GM18499 (cell line): Measurements from ENCODE around the gene AQP7.
"Not testable (repeated sequence)": the region's sequence is repeated elsewhere in the genome, so short reads cannot be mapped to it uniquely, and the experiment has no call there.

Experiments
- ATAC-seq: cut with Tn5 transposase; IDR thresholded peaks from one replicate; pipeline ENCODE4 v1.9.1; 2021; ENCODE audit warnings: moderate number of reproducible peaks; ENCODE audit not compliant: insufficient read depth, unreplicated experiment

Gene AQP7

DNA sequence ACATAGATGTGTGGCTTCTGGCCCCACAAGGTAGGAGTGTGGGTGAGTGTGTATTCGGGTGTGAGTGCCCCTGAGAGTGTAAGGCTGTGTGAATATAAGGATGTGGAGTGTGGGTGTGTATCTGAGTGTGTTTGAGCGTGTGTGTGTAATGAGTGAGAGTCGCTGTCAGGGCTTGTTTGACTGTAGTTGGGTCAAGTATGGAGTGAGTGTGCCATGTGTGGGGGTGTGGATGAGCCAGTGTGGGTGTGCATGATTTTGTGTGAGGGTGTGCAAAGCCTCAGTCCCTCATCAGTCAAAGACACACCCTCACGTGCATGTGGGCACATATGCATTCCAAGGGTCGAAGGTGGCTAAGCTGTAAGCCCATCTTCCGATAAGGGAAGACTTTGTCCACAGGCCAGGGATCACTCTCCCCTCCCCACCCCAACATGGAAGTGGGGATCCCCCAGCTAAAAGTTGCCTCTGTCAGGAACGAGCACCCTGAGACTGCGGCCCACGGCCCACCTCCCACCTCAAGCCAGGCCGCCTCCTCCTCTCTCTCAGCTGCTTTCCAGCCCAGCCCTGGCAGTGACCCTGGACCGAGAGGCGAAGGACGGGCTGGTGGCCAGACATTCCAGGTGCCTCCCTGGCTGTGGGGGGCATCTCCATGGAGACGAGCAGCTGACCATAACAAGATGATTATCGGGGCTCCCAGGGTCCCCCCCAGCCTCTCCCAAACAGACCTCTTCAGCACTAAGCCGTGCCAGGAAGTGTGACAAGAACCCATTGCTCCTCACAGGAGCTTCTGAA lies 32.1 kb upstream of the AQP7 start:
- ATAC-seq, result no peak

DNA sequence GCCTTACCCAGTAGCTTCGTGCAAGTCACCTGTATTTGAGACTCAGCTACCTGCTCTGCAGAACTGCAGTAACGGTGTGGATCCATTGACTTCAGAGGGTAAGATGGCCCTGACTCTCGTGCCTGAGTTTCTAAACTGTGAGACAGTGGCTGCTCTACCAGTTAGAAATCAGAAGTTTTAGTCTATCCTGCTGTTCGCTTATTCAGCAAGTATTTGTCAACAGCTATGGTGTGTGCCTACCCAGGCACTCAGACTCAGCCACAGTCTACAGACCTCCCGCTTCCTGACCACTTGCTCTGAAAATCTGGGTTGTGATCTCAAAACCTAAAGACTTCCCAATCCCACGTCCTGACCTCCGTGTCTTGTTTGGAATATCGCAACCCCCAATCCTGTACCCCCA lies 31.5 kb upstream of the AQP7 start:
- no peak for ATAC-seq

DNA sequence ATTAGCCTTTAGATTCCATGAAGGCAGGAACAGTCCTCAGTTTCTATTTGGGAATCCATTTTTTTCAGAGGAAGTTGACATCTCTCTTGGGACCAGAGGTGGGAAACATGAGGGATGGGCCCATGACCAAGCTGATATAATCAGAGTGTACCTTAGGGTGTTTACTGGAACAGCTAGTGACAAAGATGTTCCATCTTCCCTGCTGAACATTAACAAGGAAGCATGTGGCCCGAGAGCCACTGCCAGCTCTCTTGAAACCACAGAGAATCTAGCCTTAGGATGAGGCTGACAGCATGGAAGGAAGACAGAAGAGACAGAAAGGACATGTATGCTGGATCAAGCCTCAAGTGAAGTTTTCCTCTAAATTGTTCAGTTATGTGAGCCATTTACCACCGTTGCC lies 29.1 kb upstream of the AQP7 start:
- ATAC-seq, result no peak

DNA sequence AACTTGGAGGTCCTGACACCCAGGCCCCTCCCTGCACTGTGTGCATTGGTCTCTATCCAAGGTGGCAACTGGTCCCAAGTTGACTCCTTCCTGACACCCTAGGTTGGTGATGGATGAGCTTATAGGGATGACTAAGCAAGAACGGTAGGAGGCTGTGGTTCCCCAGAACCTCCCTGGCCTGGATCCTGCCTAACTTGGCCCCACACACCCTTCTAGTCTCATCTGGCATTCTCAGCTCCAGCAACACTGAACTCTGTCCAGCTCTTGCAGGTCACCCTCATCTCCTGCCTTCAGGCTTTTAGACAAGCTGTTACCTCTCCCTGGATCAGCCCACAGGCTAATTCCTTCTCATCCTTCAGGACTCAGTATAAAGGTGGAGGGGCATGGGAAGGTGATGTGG lies 28.6 kb upstream of the AQP7 start:
- no peak for ATAC-seq

DNA sequence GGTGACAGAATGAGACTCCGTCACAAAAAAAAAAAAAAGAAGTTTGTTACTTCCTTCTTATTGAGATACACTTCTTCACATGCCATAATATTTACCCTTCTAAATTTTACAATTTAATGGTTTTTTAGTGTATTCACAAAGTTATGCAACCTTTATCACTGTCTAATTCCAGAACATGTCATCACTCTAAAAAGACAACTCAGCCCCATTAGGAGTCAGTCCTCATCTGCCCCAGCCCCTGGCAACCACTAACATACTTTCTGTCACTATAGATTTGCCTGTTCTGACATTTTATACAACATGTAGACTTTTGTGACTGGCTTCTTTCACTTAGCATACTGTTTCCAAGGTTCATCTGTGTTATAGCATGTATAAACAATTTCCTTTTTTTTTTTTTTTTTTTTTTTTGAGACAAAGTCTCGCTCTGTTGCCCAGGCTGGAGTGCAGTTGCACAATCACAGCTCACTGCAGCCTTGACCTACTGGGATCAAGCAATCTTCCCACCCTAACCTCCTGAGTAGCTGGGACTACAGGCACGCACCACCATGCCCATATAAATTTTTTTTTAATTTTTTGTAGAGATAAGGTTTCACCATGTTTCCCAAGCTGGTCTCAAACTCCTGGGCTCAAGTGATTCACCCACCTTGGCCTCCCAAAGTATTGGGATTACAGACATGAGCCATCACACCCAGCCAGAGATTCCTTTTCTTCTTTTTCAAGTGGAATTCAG lies 27.1 kb upstream of the AQP7 start:
- no peak for ATAC-seq

DNA sequence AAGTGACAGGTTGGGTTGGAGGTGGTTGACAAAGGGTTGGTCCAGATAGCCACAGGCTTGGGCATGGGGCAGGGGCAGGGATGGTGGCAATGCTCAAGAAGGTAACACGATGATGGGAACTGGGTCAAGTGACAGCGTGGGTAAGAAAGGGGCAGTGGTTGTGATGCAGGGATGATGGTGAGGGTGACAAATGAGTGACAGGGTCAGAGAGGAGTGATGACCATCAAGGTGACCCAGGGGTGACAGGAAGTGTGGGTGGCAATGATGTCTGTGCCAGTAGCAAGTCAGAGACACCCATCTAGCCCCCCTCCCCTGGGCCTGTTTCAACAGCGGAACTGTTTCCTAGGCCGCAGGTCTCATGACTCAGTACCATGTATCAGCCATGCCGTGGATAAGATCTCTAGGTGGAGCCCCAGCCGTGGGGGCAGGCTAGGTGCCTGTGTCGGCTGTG lies 24.5 kb upstream of the AQP7 start:
- ATAC-seq, result no peak

DNA sequence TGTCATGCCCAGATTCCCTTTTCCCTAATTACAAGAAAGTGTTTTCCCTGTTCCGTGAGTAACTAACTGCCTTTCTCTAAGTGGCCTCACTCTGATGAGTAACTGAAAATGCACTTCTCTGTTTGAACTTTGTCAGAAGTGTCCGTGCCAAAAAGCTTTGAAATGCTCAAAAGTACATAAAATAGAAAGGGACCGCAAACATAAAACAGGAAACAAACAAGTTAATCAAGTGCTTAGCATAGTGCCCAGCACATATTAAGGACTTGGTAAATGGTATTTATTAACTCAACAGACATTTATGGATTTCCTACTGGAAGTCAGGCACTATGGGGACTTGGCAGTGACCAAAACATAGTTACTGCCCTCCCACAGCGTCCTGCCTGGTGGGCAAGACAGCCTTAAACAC lies 22.8 kb upstream of the AQP7 start:
- ATAC-seq, result no peak

DNA sequence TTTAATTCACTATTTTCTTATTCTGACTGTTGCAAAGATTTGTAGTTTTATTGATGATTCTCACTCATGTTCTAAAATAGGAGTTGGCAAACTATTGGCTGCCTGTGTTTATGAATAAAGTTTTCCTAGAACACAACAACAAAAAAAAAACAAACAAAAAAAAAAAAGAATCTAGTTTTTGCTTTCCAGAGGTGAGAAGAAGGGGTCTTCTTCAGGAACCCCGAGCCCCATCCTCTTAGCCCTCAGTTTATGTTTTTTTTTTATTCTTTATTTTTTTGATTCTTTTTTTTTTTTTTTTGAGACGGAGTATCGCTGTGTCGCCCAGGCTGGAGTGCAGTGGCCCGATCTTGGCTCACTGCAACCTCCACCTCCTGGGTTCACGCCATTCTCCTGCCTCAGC lies 22.1 kb upstream of the AQP7 start:
- not testable (repeated sequence) for ATAC-seq

DNA sequence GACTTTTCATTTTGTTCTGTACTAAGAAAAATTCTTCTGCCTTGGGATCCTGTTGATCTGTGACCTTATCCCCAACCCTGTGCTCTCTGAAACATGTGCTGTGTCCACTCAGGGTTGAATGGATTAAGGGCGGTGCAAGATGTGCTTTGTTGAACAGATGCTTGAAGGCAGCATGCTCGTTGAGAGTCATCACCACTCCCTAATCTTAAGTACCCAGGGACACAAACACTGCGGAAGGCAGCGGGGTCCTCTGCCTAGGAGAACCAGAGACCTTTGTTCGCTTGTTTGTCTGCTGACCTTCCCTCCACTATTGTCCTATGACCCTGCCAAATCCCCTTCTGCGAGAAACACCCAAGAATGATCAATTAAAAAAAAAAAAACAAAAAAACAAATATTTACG lies 21.7 kb upstream of the AQP7 start:
- ATAC-seq, result not testable (repeated sequence)

DNA sequence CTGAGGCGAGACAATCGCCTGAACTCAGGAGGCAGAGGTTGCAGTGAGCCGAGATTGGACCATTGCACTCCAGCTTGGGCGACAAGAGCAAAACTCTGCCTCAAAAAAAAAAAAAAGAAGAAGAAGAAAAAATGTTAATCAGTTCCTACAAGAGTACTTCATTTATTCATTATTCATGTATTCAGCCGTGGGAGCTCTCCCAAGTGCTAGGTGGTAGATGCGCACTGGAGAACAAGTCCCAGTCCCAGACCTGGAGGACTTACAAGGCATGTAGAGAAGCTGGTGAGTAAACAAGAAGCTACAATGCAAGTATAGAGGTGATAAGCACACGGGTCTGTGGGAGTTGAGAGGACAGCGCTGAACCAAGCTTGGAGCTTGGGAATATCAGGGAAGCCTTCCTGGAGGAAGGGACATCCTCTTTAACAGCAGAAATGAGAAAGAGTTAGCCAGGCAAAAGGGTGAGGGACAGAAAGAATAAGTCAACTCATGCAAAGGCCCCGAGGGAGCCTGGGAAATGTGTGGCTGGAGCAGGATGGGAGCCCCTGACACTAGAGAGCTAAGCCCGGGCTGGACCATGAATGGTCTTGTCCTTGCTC lies 17.4 kb upstream of the AQP7 start:
- ATAC-seq, result no peak

DNA sequence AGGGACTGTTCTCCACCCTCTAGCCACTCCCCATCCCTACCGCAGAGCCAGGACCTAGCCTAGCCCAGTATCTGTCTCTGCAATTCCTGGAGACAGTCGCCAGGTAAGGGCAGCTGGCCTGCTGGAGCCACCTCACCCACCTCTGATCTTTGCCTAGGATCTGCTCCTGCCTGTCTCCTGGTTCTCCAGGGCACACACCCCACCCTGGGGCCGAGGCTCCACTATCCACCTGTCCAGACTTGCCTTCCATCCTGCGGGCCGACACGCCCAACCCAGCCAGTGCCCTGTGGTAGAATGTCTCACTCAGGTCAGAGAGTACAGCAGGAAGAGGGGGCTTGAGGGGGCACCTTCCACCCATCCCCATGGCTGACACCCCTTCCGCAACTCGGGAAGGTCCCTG lies 15.7 kb upstream of the AQP7 start:
- no peak for ATAC-seq

DNA sequence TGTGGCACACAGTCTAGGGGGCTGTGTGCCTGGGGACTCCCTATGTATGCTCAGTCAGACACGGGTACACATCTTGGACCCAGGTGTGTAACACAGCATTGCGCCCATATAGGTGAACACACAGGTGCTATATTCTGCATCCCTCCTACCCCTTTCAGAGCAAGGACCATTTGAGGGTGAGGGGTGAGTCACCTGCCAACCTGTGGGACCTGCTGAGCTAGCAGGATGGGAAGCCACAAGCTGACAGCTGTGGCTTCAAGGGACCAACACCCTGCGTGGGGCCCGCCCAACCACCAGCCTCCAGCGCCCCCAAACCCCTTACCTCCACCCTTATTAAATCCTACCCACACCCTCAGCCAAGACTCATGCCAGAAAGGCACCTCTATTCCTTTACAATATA lies 14.6 kb upstream of the AQP7 start:
- ATAC-seq, result no peak

DNA sequence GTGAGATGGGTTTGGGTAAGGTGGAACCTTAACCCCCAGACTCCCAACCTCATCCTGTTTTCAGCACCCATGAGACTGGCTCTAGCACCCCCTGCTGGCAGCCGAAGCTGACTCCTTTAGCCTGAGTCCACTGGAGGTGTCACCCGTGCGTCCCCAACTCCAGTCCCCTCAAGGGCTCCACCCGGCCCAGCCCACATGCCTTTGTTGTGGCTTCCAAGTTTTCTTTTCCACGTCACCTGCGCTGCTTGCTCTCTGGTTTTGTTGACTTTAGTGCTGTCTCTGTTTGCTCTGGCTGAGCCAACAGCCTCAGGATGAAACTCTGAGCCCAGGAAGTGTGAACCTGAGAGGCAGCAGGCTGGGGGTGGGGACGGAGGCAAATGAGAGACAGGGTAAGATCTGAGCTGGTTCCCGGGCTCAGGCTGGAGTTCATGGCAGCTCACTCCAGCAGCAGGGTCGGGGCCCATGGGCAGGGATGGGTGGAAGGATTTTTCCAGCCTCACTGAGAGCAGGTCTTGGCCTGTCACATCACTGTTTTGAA lies 13.2 kb upstream of the AQP7 start:
- no peak for ATAC-seq

DNA sequence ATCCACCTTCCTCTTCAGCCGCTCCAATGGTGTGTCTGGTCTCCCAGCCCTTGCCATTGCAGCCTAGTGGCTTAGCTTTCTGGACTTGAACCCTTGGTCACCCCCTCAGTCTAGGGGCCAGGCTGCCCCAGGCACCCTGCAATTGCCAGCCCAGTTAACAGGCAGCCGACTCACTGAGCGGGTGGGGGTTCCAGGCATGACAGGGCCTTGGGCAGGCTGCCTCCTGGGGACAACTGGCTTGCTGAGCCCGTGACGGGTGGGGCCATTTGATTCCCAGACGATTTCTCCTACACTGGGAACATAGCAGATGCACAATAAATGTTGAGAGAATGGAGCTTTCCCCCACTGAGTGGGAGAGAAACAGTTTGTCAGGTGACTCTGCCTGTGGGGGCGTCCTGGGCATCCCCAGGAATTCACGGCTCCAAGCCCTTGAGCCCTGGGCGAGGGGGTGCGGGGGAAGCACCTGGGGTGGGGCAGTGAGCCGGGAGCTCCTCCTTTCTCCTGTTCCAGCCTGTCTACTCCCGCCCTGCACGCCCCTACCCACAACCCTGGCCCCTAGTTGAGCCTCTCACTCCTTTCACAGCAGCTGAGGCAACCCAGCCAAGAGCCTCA lies 12.6 kb upstream of the AQP7 start:
- no peak for ATAC-seq

DNA sequence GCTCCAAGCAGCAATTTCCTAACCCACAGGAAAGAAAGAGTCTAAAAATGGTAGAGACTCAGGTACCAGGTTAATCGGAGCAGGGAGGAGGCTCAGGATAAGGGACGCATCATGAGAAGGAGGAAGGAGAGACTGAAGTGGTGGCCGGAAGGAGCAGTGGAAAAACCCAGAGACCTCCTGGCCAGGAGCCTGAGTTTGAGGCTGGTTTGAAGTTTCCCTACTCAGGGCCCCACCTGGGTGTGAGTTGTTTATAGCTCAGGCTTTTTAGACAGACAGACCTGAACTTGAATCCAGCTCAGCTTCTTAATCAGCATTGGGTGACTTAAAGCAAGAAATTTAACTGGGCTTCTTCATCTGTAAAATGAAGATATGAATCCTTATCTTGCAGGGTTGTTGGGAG lies 11.9 kb upstream of the AQP7 start:
- no peak for ATAC-seq

DNA sequence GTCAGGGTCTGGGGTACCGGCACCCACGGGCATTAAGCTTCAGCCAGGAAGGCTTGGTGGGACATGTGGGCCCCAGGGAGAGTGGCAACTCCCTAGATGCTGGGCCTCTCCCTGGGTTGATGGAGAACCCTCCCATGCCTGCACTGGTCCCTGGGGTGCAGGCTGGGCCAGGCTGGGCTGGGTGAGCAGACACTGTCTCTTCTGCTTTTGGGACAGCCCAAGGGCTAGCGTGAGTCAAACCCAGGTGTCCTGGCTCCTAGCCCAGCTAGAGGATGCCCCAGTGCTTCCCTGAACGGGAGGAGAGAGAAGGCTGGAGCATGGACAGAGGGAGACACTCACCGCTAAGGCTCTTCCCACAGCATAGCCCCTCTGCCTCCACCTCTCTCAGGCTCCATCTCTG lies 5.7 kb upstream of the AQP7 start:
- no peak for ATAC-seq

DNA sequence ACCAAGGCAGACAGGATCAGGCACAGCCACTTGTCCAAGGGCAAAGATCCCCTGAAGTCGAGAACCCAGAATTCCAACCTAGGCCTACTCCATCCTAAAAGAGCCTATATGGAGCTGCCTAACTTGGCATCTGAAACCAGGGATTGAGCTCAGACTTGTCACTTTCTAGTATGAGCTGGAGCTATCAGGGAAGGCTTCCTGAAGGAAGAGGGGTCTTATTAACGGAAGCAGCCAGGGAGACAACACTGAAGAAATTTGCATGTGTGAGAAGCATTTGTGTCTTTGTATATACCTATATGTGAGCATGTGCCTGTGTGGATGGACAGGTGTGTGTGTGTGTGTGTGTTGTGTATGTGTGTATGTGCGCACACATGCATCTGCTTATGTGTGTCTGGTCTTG lies 4.7 kb upstream of the AQP7 start:
- no peak for ATAC-seq

DNA sequence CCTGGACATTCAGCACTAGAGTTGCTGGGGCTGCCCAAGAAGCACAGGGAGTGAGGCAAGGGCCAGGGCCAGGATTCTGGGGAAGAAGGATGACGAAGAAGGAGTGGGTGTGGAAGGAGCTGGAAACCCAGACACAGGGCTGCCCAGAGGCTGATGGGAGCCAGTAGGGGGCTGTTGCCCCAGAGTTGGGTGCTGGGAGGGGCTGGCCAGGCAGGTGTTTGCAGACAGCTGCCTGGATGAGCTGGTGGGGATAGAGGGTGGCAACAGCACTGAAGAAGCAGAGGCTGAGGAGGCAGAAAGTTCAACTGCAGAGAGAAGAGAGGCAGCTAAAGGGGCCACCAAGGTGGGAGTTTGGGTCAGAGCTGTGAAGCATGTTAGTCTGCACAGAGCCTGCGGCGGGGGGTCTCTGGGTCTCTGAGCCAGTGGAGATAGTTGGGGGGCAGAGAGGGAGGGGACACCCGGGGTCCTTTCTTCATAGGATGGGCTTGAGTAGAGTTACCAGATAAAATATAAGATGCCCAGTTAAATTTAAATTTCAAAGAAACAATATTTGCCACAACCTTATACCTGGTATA lies 2.5 kb upstream of the AQP7 start:
- no peak for ATAC-seq

DNA sequence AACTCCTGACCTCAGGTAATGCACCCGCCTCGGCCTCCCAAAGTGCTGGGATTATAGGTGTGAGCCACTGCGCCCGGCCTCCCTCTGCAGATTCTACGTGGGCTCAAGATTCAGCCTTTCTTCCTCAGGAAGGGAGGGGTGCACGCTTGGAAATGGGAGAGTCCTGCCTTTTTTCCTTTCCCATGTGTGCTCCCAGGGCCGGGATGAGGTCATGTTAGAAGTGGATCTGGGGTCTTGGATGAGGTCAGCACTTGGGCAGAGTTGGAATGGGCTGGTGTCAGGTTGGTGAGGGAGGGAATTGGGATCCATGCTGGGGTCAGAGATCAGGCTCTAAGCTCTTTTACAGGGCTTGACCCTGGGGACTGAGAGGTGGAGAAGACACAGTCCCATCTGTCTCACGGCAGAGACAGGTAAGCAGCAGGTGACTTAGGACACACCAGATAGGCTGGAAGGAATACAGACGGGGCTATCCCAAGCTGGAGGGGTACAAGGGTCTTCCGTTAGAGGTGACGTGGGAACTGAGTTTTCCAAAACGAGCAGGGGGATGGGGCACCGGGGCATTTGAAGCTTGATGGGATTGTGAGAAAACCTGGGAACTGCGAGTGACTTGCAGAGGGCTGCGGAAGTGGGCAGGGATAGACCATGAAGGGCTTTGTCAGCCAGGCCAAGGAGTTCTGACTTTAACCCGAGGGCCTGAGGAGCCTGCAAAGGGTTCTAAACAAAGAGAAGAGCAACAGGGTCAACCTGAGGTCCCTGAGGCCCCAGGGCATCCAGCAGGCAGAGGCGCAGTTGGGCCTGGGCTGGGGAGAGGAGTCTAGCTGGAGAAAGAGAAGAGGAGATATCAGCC lies 1.8 kb upstream of the AQP7 start:
- ATAC-seq, result no peak

DNA sequence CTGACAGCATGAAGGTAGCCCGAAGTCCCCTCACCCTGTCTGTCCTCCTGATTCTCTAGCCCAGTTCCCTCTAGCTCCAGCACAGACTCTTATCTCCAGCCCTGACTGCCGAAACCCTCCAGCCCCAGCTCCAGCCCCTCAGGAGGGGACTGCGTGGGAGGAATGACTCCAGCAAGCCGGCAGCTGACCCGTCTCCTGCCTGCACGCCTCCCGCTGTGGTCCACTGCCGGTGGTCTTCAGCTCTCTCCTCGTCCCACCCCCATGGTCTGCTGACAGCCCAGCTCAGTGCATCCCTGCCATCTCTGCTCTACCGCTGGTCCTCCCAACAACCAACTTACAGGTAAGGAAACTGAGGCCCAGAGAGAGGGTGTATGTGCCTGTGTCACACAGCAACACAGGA lies 559 bp downstream of the AQP7 start:
- ATAC-seq, result not testable (repeated sequence)
